ENCODE data around the gene OR52N1. TPM values are rescaled to one million over a fixed set of nuclear protein-coding genes. Genes with fewer than 3 reads are reported as not detected.

The OR52N1 gene
- polyA plus RNA-seq, 3 donors = not detected

DNA sequence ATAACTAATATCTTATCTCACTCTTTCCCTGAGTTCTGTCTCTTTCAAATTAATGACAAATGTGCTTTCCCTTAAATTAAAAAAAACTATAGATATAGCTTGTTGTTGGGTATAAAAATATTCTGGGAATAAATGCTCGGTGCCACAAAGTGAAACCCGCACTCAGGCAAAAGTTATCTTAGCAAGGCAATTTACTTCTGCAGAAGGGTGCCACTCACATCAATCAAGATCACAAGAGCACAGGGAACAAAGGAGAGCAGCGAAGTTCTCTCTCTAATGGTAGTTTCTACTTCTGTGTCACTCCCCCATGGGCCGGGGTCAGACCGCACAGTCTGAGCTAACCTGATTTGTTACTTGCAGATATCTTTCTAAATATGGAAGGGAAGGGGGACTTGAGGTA is 12.9 kb upstream of the OR52N1 start:
- intact Hi-C loops (cut with micrococcal nuclease) = loop anchor here in 1 of 2 donors (10.0 kb wide), 2 partner anchors 199 to 679 kb away; no protein-coding TSS in a partner anchor
- Histone ChIP-seq H3K4me3 (replicated peaks in 1 of 3; ENCODE audit: low read depth in 2 of 3, low read length in 3 of 3) (no peak overlapping the region), H3K9me3 (replicated peaks in 1 of 2; ENCODE audit: control insufficient read depth in 1 of 2, insufficient read depth in 1 of 2, low read length in 2 of 2) (peaks cover 4 to 6% of the 10 kb centered on the region in 2 donors), H3K27me3 (ENCODE audit: control insufficient read depth in 2 of 2, insufficient read depth in 2 of 2, low read length in 2 of 2) (no peaks in the 10 kb centered on the region), H3K4me2 (replicated peaks; ENCODE audit: extremely low read depth, low read length, poor library complexity, severe bottlenecking) (no peak overlapping the region), H2AFZ (ENCODE audit: insufficient read depth, low read depth, low read length, poor library complexity, severe bottlenecking) (no peak overlapping the region), H3K9ac (ENCODE audit: insufficient read depth, low read length, poor library complexity, severe bottlenecking) (no peak overlapping the region), H3K4me1 (ENCODE audit: control insufficient read depth in 1 of 2, insufficient read depth in 2 of 2, low read length in 2 of 2) (peaks cover under 1 to 4% of the 10 kb centered on the region in 2 donors), H4K20me1 (ENCODE audit: insufficient read depth, low read length) (no peaks in the 10 kb centered on the region), H3K27ac (ENCODE audit: low read depth in 1 of 2, low read length in 2 of 2) (no peak overlapping the region), H3K36me3 (replicated peaks in 1 of 2; ENCODE audit: control insufficient read depth in 1 of 2, insufficient read depth in 2 of 2, low read length in 2 of 2) (no peaks in the 10 kb centered on the region), H3K79me2 (ENCODE audit: insufficient read depth, low read length) (no peaks in the 10 kb centered on the region)
- 100% methylated on average over 1 of the region's 5 CpGs for WGBS (ENCODE audit: insufficient coverage)
- H3K9me3 Mint-ChIP-seq = peaks cover 9 to 16% (median 14%) of the 10 kb centered on the region in 7 donors
- no peak for DNase-seq
- H3K4me1 Mint-ChIP-seq = peaks cover 5% of the 10 kb centered on the region
- no peak for TF ChIP-seq CTCF (IDR thresholded peaks at IDR 0.05)
- H3K27ac Mint-ChIP-seq = no peak overlapping the region
- H3K4me3 Mint-ChIP-seq = no peak overlapping the region
- peaks cover 0 to 3% (median 0%) of the 10 kb centered on the region in 3 donors for H3K27me3 Mint-ChIP-seq (ENCODE audit: low read depth in 3 of 3)
- H3K36me3 Mint-ChIP-seq = no peaks in the 10 kb centered on the region

GRCh38 chr11:5796541-5796940 is 5.5 kb upstream of the OR52N1 start:
- Histone ChIP-seq H3K27ac (ENCODE audit: low read depth in 1 of 2, low read length in 2 of 2) (no peak overlapping the region), H3K9me3 (replicated peaks in 1 of 2; ENCODE audit: control insufficient read depth in 1 of 2, insufficient read depth in 1 of 2, low read length in 2 of 2) (no peaks in the 10 kb centered on the region), H3K4me2 (replicated peaks; ENCODE audit: extremely low read depth, low read length, poor library complexity, severe bottlenecking) (no peak overlapping the region), H3K4me3 (replicated peaks in 1 of 3; ENCODE audit: low read depth in 2 of 3, low read length in 3 of 3) (no peak overlapping the region), H3K4me1 (ENCODE audit: control insufficient read depth in 1 of 2, insufficient read depth in 2 of 2, low read length in 2 of 2) (no peaks in the 10 kb centered on the region), H3K9ac (ENCODE audit: insufficient read depth, low read length, poor library complexity, severe bottlenecking) (no peak overlapping the region), H3K27me3 (ENCODE audit: control insufficient read depth in 2 of 2, insufficient read depth in 2 of 2, low read length in 2 of 2) (no peaks in the 10 kb centered on the region), H3K36me3 (replicated peaks in 1 of 2; ENCODE audit: control insufficient read depth in 1 of 2, insufficient read depth in 2 of 2, low read length in 2 of 2) (no peaks in the 10 kb centered on the region), H2AFZ (ENCODE audit: insufficient read depth, low read depth, low read length, poor library complexity, severe bottlenecking) (no peak overlapping the region), H4K20me1 (ENCODE audit: insufficient read depth, low read length) (no peaks in the 10 kb centered on the region), H3K79me2 (ENCODE audit: insufficient read depth, low read length) (no peaks in the 10 kb centered on the region)
- WGBS (ENCODE audit: insufficient coverage) = no CpG with 5 or more reads among the region's 6 CpGs
- Mint-ChIP-seq H3K27ac (no peak overlapping the region), H3K4me3 (no peak overlapping the region), H3K4me1 (peaks cover 3% of the 10 kb centered on the region), H3K27me3 (ENCODE audit: low read depth in 3 of 3) (peaks cover 0 to 2% (median 0%) of the 10 kb centered on the region in 3 donors), H3K9me3 (peaks cover 0 to 3% (median 1%) of the 10 kb centered on the region in 7 donors), H3K36me3 (no peaks in the 10 kb centered on the region)
- no peak for TF ChIP-seq CTCF (IDR thresholded peaks at IDR 0.05)
- intact Hi-C loops (cut with micrococcal nuclease) = loop anchor here in 1 of 2 donors (10.0 kb wide), 1 partner anchor 1142 kb away; no protein-coding TSS in a partner anchor
- DNase-seq = no peak
